H9 (cell line): ENCODE measurements around the gene PCDHA4. TPM values are rescaled to one million over a fixed set of nuclear protein-coding genes. Genes with fewer than 3 reads are reported as not detected.

Experiments
- DNase-seq: peaks from one replicate; pipeline ENCODE4 v3.0.0-alpha.2; 2017
- H2AFZ ChIP-seq: one replicate; pipeline ENCODE4 v1.6.1; 2013; ENCODE audit warnings: mild to moderate bottlenecking, low read length, control low read depth, moderate library complexity
- H2AK5ac ChIP-seq: 2 replicates; pipeline ENCODE4 v1.6.1; 2013; ENCODE audit warnings: low read length, control low read depth, mixed read lengths; ENCODE audit not compliant: insufficient read length
- H2BK120ac ChIP-seq: one replicate; pipeline ENCODE4 v1.6.1; 2013; ENCODE audit warnings: low read depth, mild to moderate bottlenecking, low read length, control low read depth, inconsistent platforms; ENCODE audit not compliant: poor library complexity, severe bottlenecking
- H2BK12ac ChIP-seq: 2 replicates; pipeline ENCODE4 v1.6.1; 2013; ENCODE audit warnings: low read length, control low read depth, mixed read lengths, low read depth; ENCODE audit not compliant: insufficient read length
- H2BK15ac ChIP-seq: 2 replicates; pipeline ENCODE4 v1.6.1; 2013; ENCODE audit warnings: low read depth, low read length, control low read depth
- H2BK20ac ChIP-seq: one replicate; pipeline ENCODE4 v1.6.1; 2013; ENCODE audit warnings: low read depth, mild to moderate bottlenecking, low read length, control low read depth, inconsistent platforms; ENCODE audit not compliant: poor library complexity, severe bottlenecking
- H2BK5ac ChIP-seq: 2 replicates; pipeline ENCODE4 v1.6.1; 2013; ENCODE audit warnings: low read length, control low read depth, mixed read lengths; ENCODE audit not compliant: insufficient read length
- H3K14ac ChIP-seq: 2 replicates; pipeline ENCODE4 v1.6.1; 2013; ENCODE audit warnings: low read length, control low read depth; ENCODE audit not compliant: insufficient read depth
- H3K18ac ChIP-seq: 2 replicates; pipeline ENCODE4 v1.6.1; 2013; ENCODE audit warnings: low read depth, mild to moderate bottlenecking, mixed read lengths, low read length, control low read depth; ENCODE audit not compliant: insufficient read length
- H3K23ac ChIP-seq: 2 replicates; pipeline ENCODE4 v1.6.1; 2013; ENCODE audit warnings: low read length, control low read depth, mixed read lengths, low read depth; ENCODE audit not compliant: insufficient read length
- H3K23me2 ChIP-seq: 2 replicates; pipeline ENCODE4 v1.6.1; 2013; ENCODE audit warnings: low read depth, mild to moderate bottlenecking, mixed read lengths, low read length, control low read depth; ENCODE audit not compliant: insufficient read length, poor library complexity, severe bottlenecking
- H3K27ac ChIP-seq: 2 replicates; pipeline ENCODE4 v1.5.1; 2013; ENCODE audit warnings: low read length, control low read depth, mixed read lengths, low read depth; ENCODE audit not compliant: insufficient read length
- H3K27me3 ChIP-seq: 2 replicates; pipeline ENCODE4 v1.6.1; 2013; ENCODE audit warnings: low read length, control low read depth, inconsistent platforms; ENCODE audit not compliant: insufficient read depth
- H3K4ac ChIP-seq: 2 replicates; pipeline ENCODE4 v1.6.1; 2013; ENCODE audit warnings: low read depth, mild to moderate bottlenecking, control low read depth, inconsistent platforms, low read length, moderate library complexity
- H3K4me1 ChIP-seq: 2 replicates; pipeline ENCODE4 v1.6.1; 2013; ENCODE audit warnings: low read length, control low read depth, inconsistent platforms; ENCODE audit not compliant: insufficient read depth
- H3K4me2 ChIP-seq: 2 replicates; pipeline ENCODE4 v1.6.1; 2013; ENCODE audit warnings: low read length, control low read depth, mixed read lengths; ENCODE audit not compliant: insufficient read length, insufficient read depth
- H3K56ac ChIP-seq: 2 replicates; pipeline ENCODE4 v1.6.1; 2013; ENCODE audit warnings: low read depth, mild to moderate bottlenecking, mixed read lengths, low read length, control low read depth; ENCODE audit not compliant: insufficient read length
- H3K79me1 ChIP-seq: 2 replicates; pipeline ENCODE4 v1.6.1; 2013; ENCODE audit warnings: low read depth, mild to moderate bottlenecking, moderate library complexity, low read length, control low read depth, inconsistent platforms; ENCODE audit not compliant: insufficient read depth, poor library complexity, severe bottlenecking
- H3K79me2 ChIP-seq: 2 replicates; pipeline ENCODE4 v1.6.1; 2013; ENCODE audit warnings: low read length, control low read depth, inconsistent platforms; ENCODE audit not compliant: insufficient read depth
- H3K9ac ChIP-seq: 2 replicates; pipeline ENCODE4 v1.6.1; 2013; ENCODE audit warnings: low read length, control low read depth, mixed read lengths; ENCODE audit not compliant: insufficient read length; ENCODE audit errors: extremely low read depth
- H3K9me3 ChIP-seq: one replicate; pipeline ENCODE4 v1.6.1; 2013; ENCODE audit warnings: low read depth, low read length, inconsistent platforms; ENCODE audit not compliant: control insufficient read depth
- H3T11ph ChIP-seq: one replicate; pipeline ENCODE4 v1.6.1; 2013; ENCODE audit warnings: mild to moderate bottlenecking, low read length, control low read depth, inconsistent platforms
- H4K20me1 ChIP-seq: one replicate; pipeline ENCODE4 v1.6.1; 2013; ENCODE audit not compliant: control insufficient read depth, insufficient read length, insufficient read depth
- H4K5ac ChIP-seq: 2 replicates; pipeline ENCODE4 v1.6.1; 2013; ENCODE audit warnings: low read depth, mild to moderate bottlenecking, mixed read lengths, low read length, control low read depth; ENCODE audit not compliant: insufficient read length
- H4K8ac ChIP-seq: replicated peaks from 2 replicates; pipeline ENCODE4 v1.6.1; 2013; ENCODE audit warnings: low read length, control low read depth, mixed read lengths, low read depth; ENCODE audit not compliant: insufficient read length
- H4K91ac ChIP-seq: 2 replicates; pipeline ENCODE4 v1.6.1; 2013; ENCODE audit warnings: low read depth, mild to moderate bottlenecking, moderate library complexity, mixed read lengths, low read length, control low read depth; ENCODE audit not compliant: insufficient read length
- H3K27ac Mint-ChIP-seq, 3 experiments: 2 replicates in 2 of 3; 3 replicates in 1 of 3; pipeline ENCODE4 v1.8.0; 2020 to 2021; ENCODE audit warnings: mixed read lengths in 3 of 3, mild to moderate bottlenecking in 1 of 3, moderate library complexity in 1 of 3
- H3K27me3 Mint-ChIP-seq: 2 replicates; pipeline ENCODE4 v1.8.0; 2021; ENCODE audit warnings: low read depth, mild to moderate bottlenecking, moderate library complexity, mixed read lengths
- H3K36me3 Mint-ChIP-seq, 3 experiments: 2 replicates in 2 of 3; 3 replicates in 1 of 3; pipeline ENCODE4 v1.8.0; 2020 to 2021; ENCODE audit warnings: low read depth in 3 of 3, mixed read lengths in 3 of 3; ENCODE audit not compliant: insufficient read depth in 1 of 3
- H3K4me1 Mint-ChIP-seq, 2 experiments: 2 replicates each; pipeline ENCODE4 v1.8.0; 2020; ENCODE audit warnings: mixed read lengths in 2 of 2
- H3K4me3 Mint-ChIP-seq, 2 experiments: 2 replicates in 1 of 2; 3 replicates in 1 of 2; pipeline ENCODE4 v1.8.0; 2020 to 2021; ENCODE audit warnings: mild to moderate bottlenecking in 2 of 2, mixed read lengths in 2 of 2, moderate library complexity in 1 of 2
- H3K9me3 Mint-ChIP-seq, 2 experiments: 2 replicates in 1 of 2; 3 replicates in 1 of 2; pipeline ENCODE4 v1.8.0; 2020; ENCODE audit warnings: mild to moderate bottlenecking in 2 of 2, mixed read lengths in 2 of 2, moderate library complexity in 1 of 2
- WGBS: extraction: QIAGEN DNeasy Blood & Tissue Kit; methylation state at CpG from one replicate; pipeline ENCODE4 v1.1.7; 2013; ENCODE audit warnings: missing lambda C conversion rate, low lambda C conversion rate, mixed read lengths; ENCODE audit not compliant: insufficient read length; ENCODE audit errors: extremely low coverage; 5-methylcytosine and 5-hydroxymethylcytosine counted together
- total RNA-seq: library from RNA; stranded (reverse); gene quantifications from 2 replicates; pipeline ENCODE4 v1.2.1, GENCODE V29; 2021
- TF ChIP-seq, protein P1 (sequence below): fragments of 200-600 bp; sonication (generic); conservative IDR thresholded peaks from 3 replicates; pipeline ENCODE4 v1.8.0; 2021; ENCODE audit warnings: antibody characterized with exemption, mild to moderate bottlenecking

Gene PCDHA4
- total RNA-seq, 1 experiment from 2014 or later, result 3.5 TPM

DNA sequence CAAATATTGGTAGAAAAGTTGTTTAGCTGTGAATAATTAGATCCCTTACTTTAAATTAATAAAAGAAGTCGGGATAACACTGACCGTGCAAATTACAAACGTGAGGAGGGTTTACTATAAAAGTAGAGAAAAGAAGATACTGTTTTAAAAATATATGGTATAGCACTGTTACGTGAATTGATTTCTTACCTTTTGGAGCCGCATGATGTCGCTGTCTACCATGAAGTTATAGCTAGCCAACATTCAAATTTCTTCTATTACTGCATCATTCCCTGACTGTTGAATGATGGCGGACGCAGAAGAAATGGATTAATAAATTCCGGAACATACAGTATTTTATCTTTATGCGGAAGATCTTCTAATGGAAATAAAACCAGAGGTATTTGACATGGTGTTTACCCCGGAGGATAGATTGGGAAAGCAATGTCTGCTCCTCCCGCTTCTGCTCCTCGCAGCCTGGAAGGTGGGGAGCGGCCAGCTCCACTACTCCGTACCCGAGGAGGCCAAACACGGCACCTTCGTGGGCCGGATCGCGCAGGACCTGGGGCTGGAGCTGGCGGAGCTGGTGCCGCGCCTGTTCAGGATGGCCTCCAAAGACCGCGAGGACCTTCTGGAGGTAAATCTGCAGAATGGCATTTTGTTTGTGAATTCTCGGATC, 21.0 kb downstream of the PCDHA4 start, which contains the start of gene PCDHA6:
Gene PCDHA6 (plus strand): TSS at position 257 of the 658 bp plus-strand sequence. CDS start 132 bp downstream, at position 389.
- Histone ChIP-seq H3T11ph (no peak within 1 kb of the TSS), H2BK20ac (no peak within 1 kb of the TSS), H3K9ac (no peak within 1 kb of the TSS), H3K9me3 (no peaks in the 10 kb centered on the region), H3K4ac (no peak within 1 kb of the TSS), H2BK15ac (no peak within 1 kb of the TSS), H3K4me1 (no peaks in the 10 kb centered on the region), H3K56ac (no peak within 1 kb of the TSS), H3K27ac (no peak within 1 kb of the TSS), H3K4me2 (no peak within 1 kb of the TSS), H3K79me1 (no peaks in the 10 kb centered on the region), H3K27me3 (no peaks in the 10 kb centered on the region), H4K5ac (no peak within 1 kb of the TSS), H3K23me2 (peaks cover 3% of the 10 kb centered on the region), H3K23ac (no peak within 1 kb of the TSS), H3K18ac (no peak within 1 kb of the TSS), H3K79me2 (no peaks in the 10 kb centered on the region), H4K91ac (no peak within 1 kb of the TSS), H4K20me1 (no peaks in the 10 kb centered on the region), H4K8ac (no peak within 1 kb of the TSS), H2AK5ac (no peak within 1 kb of the TSS), H3K14ac (peak within 1 kb of the TSS; percentile 76; the same call in 1 of the 2 replicates), H2BK12ac (no peak within 1 kb of the TSS), H2BK5ac (no peak within 1 kb of the TSS), H2BK120ac (no peak within 1 kb of the TSS), H2AFZ (no peak within 1 kb of the TSS)
- peak within 1 kb of the TSS; percentile 76 to 88 for H3K4me3 Mint-ChIP-seq
- H3K27me3 Mint-ChIP-seq, result no peaks in the 10 kb centered on the region
- peaks cover 19 to 20% of the 10 kb centered on the region in 2 experiments for H3K9me3 Mint-ChIP-seq
- H3K27ac Mint-ChIP-seq, result peak within 1 kb of the TSS in 1 of 3 experiments; percentile 97; a peak in 3 of 7 replicates
- H3K36me3 Mint-ChIP-seq, result peaks cover 15 to 31% (median 18%) of the 10 kb centered on the region in 3 experiments
- no peak for DNase-seq
- TF ChIP-seq, protein P1, sequence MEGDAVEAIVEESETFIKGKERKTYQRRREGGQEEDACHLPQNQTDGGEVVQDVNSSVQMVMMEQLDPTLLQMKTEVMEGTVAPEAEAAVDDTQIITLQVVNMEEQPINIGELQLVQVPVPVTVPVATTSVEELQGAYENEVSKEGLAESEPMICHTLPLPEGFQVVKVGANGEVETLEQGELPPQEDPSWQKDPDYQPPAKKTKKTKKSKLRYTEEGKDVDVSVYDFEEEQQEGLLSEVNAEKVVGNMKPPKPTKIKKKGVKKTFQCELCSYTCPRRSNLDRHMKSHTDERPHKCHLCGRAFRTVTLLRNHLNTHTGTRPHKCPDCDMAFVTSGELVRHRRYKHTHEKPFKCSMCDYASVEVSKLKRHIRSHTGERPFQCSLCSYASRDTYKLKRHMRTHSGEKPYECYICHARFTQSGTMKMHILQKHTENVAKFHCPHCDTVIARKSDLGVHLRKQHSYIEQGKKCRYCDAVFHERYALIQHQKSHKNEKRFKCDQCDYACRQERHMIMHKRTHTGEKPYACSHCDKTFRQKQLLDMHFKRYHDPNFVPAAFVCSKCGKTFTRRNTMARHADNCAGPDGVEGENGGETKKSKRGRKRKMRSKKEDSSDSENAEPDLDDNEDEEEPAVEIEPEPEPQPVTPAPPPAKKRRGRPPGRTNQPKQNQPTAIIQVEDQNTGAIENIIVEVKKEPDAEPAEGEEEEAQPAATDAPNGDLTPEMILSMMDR, result peak; percentile 63
- WGBS, result no CpG with 5 or more reads among the region's 27 CpGs
- peaks cover 0 to 11% of the 10 kb centered on the region in 2 experiments; a peak in 2 of 4 replicates for H3K4me1 Mint-ChIP-seq
